ENCODE measurements around the gene APOC3.

- TF ChIP-seq CTCF (conservative IDR thresholded peaks at IDR 0.05; ENCODE audit: low read depth in 2 of 2) (no peak), REST (IDR thresholded peaks at IDR 0.05; ENCODE audit: unreplicated experiment) (no peak)
Observed at GRCh38 chr11:116857936-116858335, 28.2 kb downstream of the APOC3 start.

Data from GM23338 (cell line).